Measurements from ENCODE around the gene CCDC170. TPM values are rescaled to one million over a fixed set of nuclear protein-coding genes. Genes with fewer than 3 reads are reported as not detected.

The CCDC170 gene
- total and polyA plus RNA-seq, 3 donors from 2014 or later: 3.1 to 9.5 (median 3.3) TPM

- intact Hi-C loops (cut with DNase I; ENCODE audit: low total_unique reads): no loop called here
- H3K4me1 ChIP-seq: no peaks in the 10 kb centered on the region
Observed at GRCh38 chr6:151635741-151636140, 141.9 kb downstream of the CCDC170 start.

GRCh38 chr6:151637814-151638213 lies 144.0 kb downstream of the CCDC170 start:
- no peak for DNase-seq
- Histone ChIP-seq H3K4me1 (no peaks in the 10 kb centered on the region), H3K4me3 (no peak overlapping the region), H3K27ac (no peak overlapping the region), H3K27me3 (no peaks in the 10 kb centered on the region), H3K9me3 (no peaks in the 10 kb centered on the region), H3K36me3 (ENCODE audit: low read depth, missing control alignments) (no peaks in the 10 kb centered on the region)
- intact Hi-C loops (cut with DNase I; ENCODE audit: low total_unique reads): no loop called here
- TF ChIP-seq CTCF (IDR thresholded peaks at IDR 0.05) (no peak), POLR2A (IDR thresholded peaks at IDR 0.05) (no peak)
- 92 to 96% methylated on average over 3 of the region's 3 CpGs for WGBS, 2 donors

More at GRCh38 chr6:151635741-151636140, 141.9 kb downstream of the CCDC170 start:
- Histone ChIP-seq H3K27ac (no peak overlapping the region), H3K36me3 (ENCODE audit: low read depth, missing control alignments) (no peaks in the 10 kb centered on the region), H3K9me3 (no peaks in the 10 kb centered on the region), H3K27me3 (no peaks in the 10 kb centered on the region), H3K4me3 (no peak overlapping the region)
- TF ChIP-seq POLR2A (IDR thresholded peaks at IDR 0.05): no peak
- TF ChIP-seq CTCF (IDR thresholded peaks at IDR 0.05): no peak
- WGBS, 2 donors: 72 to 79% methylated on average over 3 of the region's 3 CpGs
- DNase-seq: no peak

DNA sequence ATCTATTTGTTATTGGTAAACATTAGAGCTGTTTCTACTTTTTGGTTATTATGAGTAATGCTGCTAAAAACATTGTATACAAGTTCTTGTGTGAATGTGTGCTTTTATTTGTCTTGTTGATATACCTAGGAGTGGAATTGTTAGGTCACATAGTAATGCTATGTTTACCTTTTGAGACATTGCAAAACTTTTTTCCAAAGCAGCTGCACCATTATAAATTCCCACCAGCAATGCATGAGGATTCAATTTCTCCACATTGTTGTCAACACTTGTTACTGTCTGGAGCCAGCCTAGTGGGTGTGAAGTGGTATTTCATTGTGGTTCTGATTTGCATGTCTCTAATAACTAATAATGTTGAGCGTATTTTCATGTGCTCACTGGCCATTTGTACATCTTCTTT lies 145.9 kb downstream of the CCDC170 start:
- DNase-seq: no peak
- H3K9me3 ChIP-seq: no peaks in the 10 kb centered on the region
- no peak overlapping the region for H3K4me3 ChIP-seq
- no peaks in the 10 kb centered on the region for H3K27me3 ChIP-seq
- intact Hi-C loops (cut with DNase I; ENCODE audit: low total_unique reads): no loop called here
- no peak for TF ChIP-seq POLR2A (IDR thresholded peaks at IDR 0.05)
- no peak for TF ChIP-seq CTCF (IDR thresholded peaks at IDR 0.05)
- WGBS, 2 donors: 88 to 94% methylated on average over 1 of the region's 1 CpG
- H3K4me1 ChIP-seq: no peaks in the 10 kb centered on the region
- no peaks in the 10 kb centered on the region for H3K36me3 ChIP-seq (ENCODE audit: low read depth, missing control alignments)
- no peak overlapping the region for H3K27ac ChIP-seq

DNA sequence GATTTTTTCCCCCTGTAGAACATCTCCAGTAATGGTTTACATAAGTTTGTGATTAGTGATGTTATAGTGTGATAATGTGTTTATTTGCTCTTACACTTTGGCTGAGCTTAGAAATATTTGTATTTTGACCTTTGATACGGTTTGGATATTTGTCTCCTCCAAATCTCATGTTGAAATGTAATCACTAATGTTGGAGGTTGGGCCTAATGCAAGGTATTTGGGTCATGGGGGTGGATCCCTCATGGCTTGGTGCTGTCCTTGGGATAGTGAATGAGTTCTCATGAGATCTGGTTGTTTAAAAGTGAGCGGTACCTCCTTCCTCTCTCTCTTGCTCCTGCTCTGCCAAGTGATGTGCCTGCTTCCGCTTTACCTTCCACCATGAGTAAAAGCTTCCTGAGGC lies 147.2 kb downstream of the CCDC170 start:
- WGBS, 2 donors: 85 to 94% methylated on average over 3 of the region's 3 CpGs
- Histone ChIP-seq H3K27ac (no peak overlapping the region), H3K4me3 (no peak overlapping the region), H3K4me1 (no peaks in the 10 kb centered on the region), H3K36me3 (ENCODE audit: low read depth, missing control alignments) (no peaks in the 10 kb centered on the region), H3K9me3 (no peaks in the 10 kb centered on the region), H3K27me3 (no peaks in the 10 kb centered on the region)
- intact Hi-C loops (cut with DNase I; ENCODE audit: low total_unique reads): no loop called here
- no peak for DNase-seq
- TF ChIP-seq CTCF (IDR thresholded peaks at IDR 0.05): no peak
- no peak for TF ChIP-seq POLR2A (IDR thresholded peaks at IDR 0.05)

- WGBS, 2 donors: 62 to 73% methylated on average over 5 to 12 of the region's 12 CpGs
- intact Hi-C loops (cut with DNase I; ENCODE audit: low total_unique reads): no loop called here
- H3K4me1 ChIP-seq: no peaks in the 10 kb centered on the region
Observed at GRCh38 chr6:151647976-151648639, 154.3 kb downstream of the CCDC170 start.

More at GRCh38 chr6:151647976-151648639, 154.3 kb downstream of the CCDC170 start:
- TF ChIP-seq POLR2A (IDR thresholded peaks at IDR 0.05) (no peak), CTCF (IDR thresholded peaks at IDR 0.05) (no peak)
- Histone ChIP-seq H3K27ac (no peak overlapping the region), H3K9me3 (no peaks in the 10 kb centered on the region), H3K4me3 (no peak overlapping the region), H3K36me3 (ENCODE audit: low read depth, missing control alignments) (no peaks in the 10 kb centered on the region), H3K27me3 (no peaks in the 10 kb centered on the region)
- DNase-seq: peak; percentile 26
